Activated CD8-positive, alpha-beta memory T cell treated with anti-CD3 and anti-CD28 coated beads, Interleukin-2, amount 10 ng/mL, durations not matched to agents 7 days and 5 days (primary cell): Measurements from ENCODE around the gene RBBP8NL. TPM values are rescaled to one million over a fixed set of nuclear protein-coding genes. Genes with fewer than 3 reads are reported as not detected.

Experiments used
- ATAC-seq: fragments of 150-1000 bp; cut with Tn5 transposase; one replicate; pipeline ENCODE4 v1.10.0; 2021; ENCODE audit warnings: moderate library complexity
- CTCF ChIA-PET: fragments of 350-600 bp; sonication (Branson Sonifier 250); formaldehyde crosslinking; loops from one replicate; lab custom pipeline; 2021; ENCODE audit warnings: antibody characterized with exemption; lab: Charles Lee
- DNase-seq: peaks from one replicate; pipeline ENCODE4 v3.0.0-alpha.2; 2020
- H3K27ac Mint-ChIP-seq: one replicate; pipeline ENCODE4 v1.8.0; 2021; ENCODE audit warnings: mild to moderate bottlenecking, mixed read lengths
- H3K27me3 Mint-ChIP-seq: one replicate; pipeline ENCODE4 v1.8.0; 2021; ENCODE audit warnings: mixed read lengths
- H3K36me3 Mint-ChIP-seq: one replicate; pipeline ENCODE4 v1.8.0; 2021; ENCODE audit warnings: mild to moderate bottlenecking, mixed read lengths
- H3K4me1 Mint-ChIP-seq: one replicate; pipeline ENCODE4 v1.8.0; 2021; ENCODE audit warnings: mixed read lengths
- H3K4me3 Mint-ChIP-seq: one replicate; pipeline ENCODE4 v1.8.0; 2021; ENCODE audit warnings: mild to moderate bottlenecking, moderate library complexity, mixed read lengths
- H3K9me3 Mint-ChIP-seq: one replicate; pipeline ENCODE4 v1.8.0; 2022; ENCODE audit warnings: low read depth, mixed read lengths
- total RNA-seq, 2 experiments: library from RNA; stranded (reverse); gene quantifications; one replicate each; pipeline ENCODE4 v1.2.3, GENCODE V29; 2021

The RBBP8NL gene
- total RNA-seq, 2 experiments from 2014 or later = not detected

DNA sequence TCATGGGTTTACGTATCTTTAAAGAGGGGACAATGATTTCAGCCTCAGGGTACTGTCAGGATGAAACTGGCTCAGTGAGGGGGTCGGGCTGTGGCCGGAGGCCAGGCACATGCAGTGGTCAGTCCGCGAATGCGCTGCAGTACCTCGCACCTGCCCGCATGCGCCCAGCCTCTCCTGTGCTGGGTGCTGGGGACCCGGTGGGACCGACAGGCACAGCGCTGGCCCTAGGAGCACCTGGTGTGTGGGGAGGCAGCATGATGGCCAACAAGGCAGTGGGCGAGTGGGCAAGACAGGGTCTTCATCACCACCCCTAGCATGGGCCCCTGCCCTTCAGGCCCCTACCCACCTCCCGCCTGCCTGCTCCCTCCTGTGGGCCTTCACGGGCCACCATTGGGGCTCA lies 19.3 kb downstream of the RBBP8NL start:
- Mint-ChIP-seq H3K9me3 (no peaks in the 10 kb centered on the region), H3K4me1 (peaks cover 27% of the 10 kb centered on the region), H3K27me3 (peaks cover 4% of the 10 kb centered on the region), H3K4me3 (peak overlapping the region; percentile 79), H3K27ac (peak overlapping the region; percentile 90), H3K36me3 (no peaks in the 10 kb centered on the region)
- no peak for ATAC-seq
- no peak for DNase-seq
- CTCF ChIA-PET = interaction anchor here (1.1 to 2.7 kb wide), 3 partner anchors 8 to 209 kb away, joined by 3 to 24 read pairs (median 3); no protein-coding TSS in a partner anchor

DNA sequence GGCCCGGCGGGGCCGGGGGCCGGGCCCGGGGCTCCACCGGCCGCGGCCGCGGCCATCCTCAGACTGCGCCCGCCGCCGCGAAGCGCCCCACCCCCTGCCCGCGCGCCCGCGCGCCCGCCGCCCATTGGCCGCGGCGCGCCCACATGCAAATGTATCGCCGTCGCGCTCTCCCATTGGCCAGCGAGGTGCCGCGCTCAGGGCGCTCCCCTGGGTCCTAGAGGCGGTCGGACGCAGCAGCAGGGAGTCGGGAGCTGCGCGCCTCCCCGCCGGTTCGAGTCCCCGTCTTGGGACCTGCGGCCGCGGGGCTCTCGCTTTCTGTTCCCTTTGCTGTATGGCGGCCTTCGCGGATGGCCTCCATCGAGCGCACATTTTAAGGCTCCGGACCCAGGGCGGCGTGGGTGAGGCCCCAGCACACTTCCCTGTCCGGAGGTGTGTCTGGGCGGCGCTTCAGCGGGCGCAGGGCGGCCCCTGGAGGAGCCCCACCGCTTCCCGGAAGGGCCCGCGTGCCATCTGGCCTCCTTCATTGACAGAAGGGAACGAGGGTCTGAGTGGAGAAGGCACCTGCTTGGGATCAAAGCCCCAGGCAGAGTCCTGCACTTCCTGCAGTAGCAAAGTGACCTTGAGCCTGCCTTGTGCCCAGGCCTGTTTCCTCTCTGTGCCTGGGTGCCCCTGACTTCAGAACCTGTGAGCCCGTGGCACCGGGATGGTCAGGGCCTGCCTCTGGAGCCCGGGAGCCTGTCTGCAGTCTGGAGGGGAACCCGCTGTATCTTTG lies 19.9 kb downstream of the RBBP8NL start, which contains the start of gene CABLES2:
Gene CABLES2 (minus strand): TSS at position 65 of the 772 bp plus-strand sequence. CDS start 9 bp downstream, at position 56.
- peak within 1 kb of the TSS; percentile 90 for H3K27ac Mint-ChIP-seq
- H3K4me1 Mint-ChIP-seq = peaks cover 27% of the 10 kb centered on the region
- no peaks in the 10 kb centered on the region for H3K36me3 Mint-ChIP-seq
- H3K4me3 Mint-ChIP-seq = peak within 1 kb of the TSS; percentile 79
- ATAC-seq (peak; percentile 93), DNase-seq (peak; percentile 95)
- no peaks in the 10 kb centered on the region for H3K9me3 Mint-ChIP-seq
- CTCF ChIA-PET = no interaction called here
- peaks cover 4% of the 10 kb centered on the region for H3K27me3 Mint-ChIP-seq

DNA sequence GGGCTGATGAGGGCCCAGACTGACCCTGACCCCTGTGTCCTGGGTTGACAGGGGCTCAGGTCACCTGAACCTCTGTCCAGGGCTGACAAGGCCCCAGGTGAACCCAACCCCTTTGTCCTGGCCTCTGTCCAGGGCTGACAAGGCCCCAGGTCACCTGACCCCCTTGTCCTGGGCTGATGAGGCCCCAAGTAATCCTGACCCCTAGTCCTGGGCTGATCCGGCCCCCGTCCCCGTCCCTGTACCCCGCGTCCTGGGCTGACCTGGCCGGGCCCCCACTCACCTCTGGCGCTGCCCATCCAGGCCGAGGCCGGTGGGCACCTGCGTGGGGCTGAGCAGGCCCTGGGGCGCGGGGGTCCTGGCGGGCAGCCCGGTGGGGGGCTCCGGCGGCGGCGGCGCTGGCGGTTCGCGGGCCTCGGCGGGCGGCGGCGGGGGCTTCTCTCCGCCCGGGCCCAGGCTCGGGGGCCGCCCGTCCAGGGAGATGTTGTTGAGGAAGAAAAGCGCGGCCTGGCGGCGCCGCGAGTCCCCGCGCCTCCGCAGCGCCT lies 20.6 kb downstream of the RBBP8NL start:
- peak; percentile 2 for ATAC-seq
- CTCF ChIA-PET = no interaction called here

DNA sequence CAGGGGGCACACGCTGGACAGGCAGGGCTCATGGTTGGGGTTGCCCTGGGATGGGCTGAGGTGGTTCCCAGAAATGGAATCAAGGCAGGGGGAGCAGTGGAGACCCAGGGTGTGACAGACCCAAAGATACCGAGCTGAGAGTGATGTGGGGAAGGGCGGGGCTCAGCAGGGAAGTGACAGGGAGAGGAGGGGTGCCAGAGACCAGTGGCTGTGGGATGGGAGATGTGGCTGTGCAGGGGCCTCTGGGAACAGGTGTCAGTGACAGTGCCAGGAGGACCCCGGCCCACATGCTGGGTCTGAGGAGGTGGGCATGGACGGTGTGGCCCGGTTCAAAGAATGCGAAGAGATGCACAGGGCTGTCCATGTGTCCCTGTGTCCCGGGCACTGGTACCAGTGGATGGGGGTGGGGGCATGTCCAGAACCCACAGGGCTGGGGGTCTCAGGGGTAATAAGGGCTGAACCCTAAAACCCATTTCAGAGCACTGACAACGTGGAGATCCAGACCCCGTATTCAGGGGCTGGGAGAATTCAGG lies 21.3 kb downstream of the RBBP8NL start:
- Mint-ChIP-seq H3K27ac (peak overlapping the region; percentile 63), H3K4me3 (peak overlapping the region; percentile 71), H3K4me1 (peaks cover 27% of the 10 kb centered on the region), H3K36me3 (peaks cover 1% of the 10 kb centered on the region), H3K27me3 (peaks cover 4% of the 10 kb centered on the region), H3K9me3 (no peaks in the 10 kb centered on the region)
- ATAC-seq (no peak), DNase-seq (no peak)
- CTCF ChIA-PET = interaction anchor here (1.0 kb wide), 1 partner anchor 23 kb away, joined by 3 read pairs; no protein-coding TSS in a partner anchor

More for the DNA sequence above, 20.6 kb downstream of the RBBP8NL start:
- Mint-ChIP-seq H3K36me3 (peaks cover 1% of the 10 kb centered on the region), H3K4me3 (peak overlapping the region; percentile 71), H3K27me3 (peaks cover 4% of the 10 kb centered on the region), H3K4me1 (peaks cover 27% of the 10 kb centered on the region), H3K27ac (peak overlapping the region; percentile 40), H3K9me3 (no peaks in the 10 kb centered on the region)
- no peak for DNase-seq

DNA sequence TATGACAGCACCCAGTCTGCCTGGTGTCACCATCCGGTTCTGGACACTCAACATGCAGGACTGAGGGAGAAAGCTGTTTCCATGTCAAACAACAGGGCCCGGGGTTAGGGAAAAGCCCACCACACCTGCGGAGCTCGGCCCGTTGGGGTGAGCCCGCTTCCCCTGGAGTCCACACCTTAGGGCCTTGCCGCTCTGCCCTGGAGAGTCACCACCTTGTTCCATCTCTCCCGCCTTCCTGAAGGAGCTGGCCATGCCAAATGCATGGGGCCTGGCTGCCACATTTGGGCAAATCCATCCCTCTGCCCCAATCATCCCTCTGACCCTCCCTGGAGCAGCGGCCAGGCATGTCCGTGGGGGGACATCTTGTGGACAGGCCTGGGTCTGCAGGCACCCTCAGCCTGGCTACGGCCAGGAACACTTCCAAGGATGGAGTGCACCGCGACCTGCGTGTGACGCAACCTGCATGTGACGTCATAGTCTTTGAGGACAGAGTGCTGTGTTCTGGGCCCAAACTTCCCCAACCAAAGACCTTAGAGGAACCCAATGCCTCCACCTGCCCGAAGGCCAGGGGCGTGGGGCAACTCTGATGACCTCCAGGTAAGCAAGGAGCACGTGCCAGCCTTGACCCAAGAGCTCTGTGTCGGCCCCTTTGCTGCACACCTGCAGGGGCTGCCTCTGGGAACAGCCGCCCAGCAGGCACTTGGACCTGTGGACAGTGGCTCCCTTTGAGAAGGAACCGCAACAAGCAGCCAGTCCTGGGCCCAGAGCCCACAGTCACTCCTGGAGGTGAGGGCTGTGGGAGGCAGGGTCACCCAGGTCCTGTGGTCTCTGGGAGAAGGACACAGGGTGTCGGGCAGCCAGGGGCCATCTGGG lies 22.0 kb downstream of the RBBP8NL start:
- DNase-seq (no peak), ATAC-seq (no peak)
- Mint-ChIP-seq H3K9me3 (no peaks in the 10 kb centered on the region), H3K27ac (peak overlapping the region; percentile 63), H3K4me1 (peaks cover 27% of the 10 kb centered on the region), H3K4me3 (peak overlapping the region; percentile 71), H3K36me3 (peaks cover 4% of the 10 kb centered on the region), H3K27me3 (peaks cover 4% of the 10 kb centered on the region)
- CTCF ChIA-PET = interaction anchor here (1.0 kb wide), 1 partner anchor 22 kb away, joined by 3 read pairs; no protein-coding TSS in a partner anchor

DNA sequence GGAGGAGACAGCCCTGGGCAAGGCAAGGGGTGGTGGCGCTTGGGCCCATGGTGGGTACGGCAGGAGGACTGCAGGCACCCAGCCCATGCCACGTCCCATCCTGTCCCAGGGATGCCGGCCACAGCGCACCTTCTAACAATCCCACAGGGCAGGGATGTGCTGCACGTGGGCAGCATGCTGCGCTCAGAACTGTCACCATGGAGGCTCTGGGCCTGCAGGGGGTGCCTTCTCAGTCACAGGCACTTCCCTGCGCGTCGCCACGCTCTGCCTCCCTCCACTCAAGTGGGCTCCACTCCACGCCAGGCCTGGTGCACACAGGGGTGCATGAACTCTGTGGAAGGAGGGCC lies 22.6 kb downstream of the RBBP8NL start:
- peaks cover 22% of the 10 kb centered on the region for H3K4me1 Mint-ChIP-seq
- no peak overlapping the region for H3K4me3 Mint-ChIP-seq
- ATAC-seq = no peak
- peaks cover 4% of the 10 kb centered on the region for H3K27me3 Mint-ChIP-seq
- CTCF ChIA-PET = no interaction called here
- peaks cover 5% of the 10 kb centered on the region for H3K36me3 Mint-ChIP-seq
- H3K9me3 Mint-ChIP-seq = no peaks in the 10 kb centered on the region
- no peak overlapping the region for H3K27ac Mint-ChIP-seq
- DNase-seq = no peak

DNA sequence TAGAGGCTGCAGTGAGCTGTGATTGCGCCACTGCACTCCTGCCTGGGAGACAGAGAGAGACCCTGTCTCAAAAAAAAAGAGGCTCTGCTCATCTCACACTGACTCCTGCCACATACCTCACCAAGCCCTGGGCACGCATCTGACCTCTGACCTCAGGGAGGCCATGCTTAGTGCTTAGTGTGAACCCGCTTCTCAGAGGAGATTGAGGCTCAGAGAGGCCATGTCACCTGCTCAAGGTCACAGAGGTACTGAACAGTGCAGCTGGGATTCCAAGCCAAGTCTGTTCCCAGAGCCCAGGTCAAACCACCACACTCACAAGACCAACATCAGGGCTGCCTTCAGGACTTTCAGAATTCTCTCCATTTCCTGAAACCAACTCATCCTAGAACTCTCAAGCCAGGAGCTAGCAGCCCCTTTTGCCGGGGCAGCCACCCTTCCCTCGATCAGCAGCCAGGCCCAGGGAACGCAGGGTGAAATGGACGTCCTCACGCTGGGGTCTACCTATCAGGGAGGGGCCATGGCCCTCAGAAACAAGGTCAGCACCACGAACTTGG lies 23.1 kb downstream of the RBBP8NL start:
- CTCF ChIA-PET = no interaction called here
- H3K27ac Mint-ChIP-seq = no peak overlapping the region
- DNase-seq (no peak), ATAC-seq (no peak)
- H3K9me3 Mint-ChIP-seq = no peaks in the 10 kb centered on the region
- H3K27me3 Mint-ChIP-seq = no peaks in the 10 kb centered on the region
- H3K36me3 Mint-ChIP-seq = peaks cover 6% of the 10 kb centered on the region
- H3K4me1 Mint-ChIP-seq = peaks cover 22% of the 10 kb centered on the region
- no peak overlapping the region for H3K4me3 Mint-ChIP-seq

DNA sequence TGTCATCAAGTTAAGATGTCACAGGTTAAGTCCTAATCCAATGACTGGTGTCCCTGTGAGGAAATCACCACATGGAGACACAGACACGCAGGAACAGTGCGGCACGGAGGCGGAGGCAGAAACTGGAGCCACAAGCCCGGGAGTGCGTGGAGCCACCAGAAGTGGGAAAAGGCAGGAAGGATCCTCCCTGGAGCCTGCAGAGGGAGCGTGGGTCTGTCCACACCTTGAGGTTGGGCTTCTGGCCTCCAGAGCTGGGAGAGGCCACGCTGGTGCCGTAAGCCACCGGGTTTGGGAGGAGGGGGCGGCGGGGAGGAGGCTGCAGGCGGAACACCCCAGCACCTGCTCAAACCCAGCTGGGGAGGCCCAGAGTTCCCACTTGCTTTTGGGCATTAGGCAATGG lies 24.0 kb downstream of the RBBP8NL start:
- CTCF ChIA-PET = no interaction called here
- no peaks in the 10 kb centered on the region for H3K9me3 Mint-ChIP-seq
- ATAC-seq (no peak), DNase-seq (no peak)
- no peak overlapping the region for H3K4me3 Mint-ChIP-seq
- H3K27me3 Mint-ChIP-seq = no peaks in the 10 kb centered on the region
- H3K36me3 Mint-ChIP-seq = peaks cover 6% of the 10 kb centered on the region
- no peak overlapping the region for H3K27ac Mint-ChIP-seq
- peaks cover 22% of the 10 kb centered on the region for H3K4me1 Mint-ChIP-seq

DNA sequence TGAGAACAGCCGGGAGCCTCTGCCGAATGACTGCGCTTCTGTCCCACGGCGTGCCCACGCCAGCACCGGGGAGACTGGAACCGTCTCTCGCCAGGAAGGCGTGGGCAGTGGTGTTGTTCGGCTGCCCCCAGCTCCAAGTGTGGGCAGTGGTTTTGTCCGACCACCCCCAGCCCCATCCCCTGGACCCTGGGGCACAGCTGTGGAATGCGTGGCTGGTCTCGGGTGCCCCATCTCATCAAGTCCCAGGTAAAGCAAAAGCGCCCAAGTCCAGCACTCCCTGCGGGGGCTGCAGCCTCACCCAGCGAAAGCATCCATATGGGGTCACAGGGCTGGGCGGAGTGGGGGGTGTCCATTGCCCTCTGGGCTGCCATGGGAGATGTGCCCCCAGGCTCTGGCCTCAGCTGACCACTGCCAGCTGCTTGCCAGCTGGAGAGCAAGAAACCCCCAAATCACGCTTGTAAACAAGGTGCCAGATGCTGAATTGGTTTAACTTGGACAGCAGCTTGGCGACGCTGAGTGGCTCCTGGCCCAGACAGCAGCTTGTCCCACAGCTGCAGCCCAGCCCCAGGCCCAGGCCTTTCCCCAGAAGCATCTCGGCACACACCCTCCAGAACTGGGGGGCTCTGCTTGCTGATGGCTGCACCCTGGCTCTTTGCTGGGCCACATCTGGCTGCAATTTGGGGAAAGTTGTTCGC lies 24.7 kb downstream of the RBBP8NL start:
- no peak for ATAC-seq
- Mint-ChIP-seq H3K4me1 (peaks cover 18% of the 10 kb centered on the region), H3K27ac (no peak overlapping the region), H3K36me3 (peaks cover 12% of the 10 kb centered on the region), H3K27me3 (no peaks in the 10 kb centered on the region), H3K9me3 (peaks cover 6% of the 10 kb centered on the region), H3K4me3 (no peak overlapping the region)
- DNase-seq = no peak
- CTCF ChIA-PET = interaction anchor here (1.4 kb wide), 1 partner anchor 102 kb away, joined by 4 read pairs; no protein-coding TSS in a partner anchor

DNA sequence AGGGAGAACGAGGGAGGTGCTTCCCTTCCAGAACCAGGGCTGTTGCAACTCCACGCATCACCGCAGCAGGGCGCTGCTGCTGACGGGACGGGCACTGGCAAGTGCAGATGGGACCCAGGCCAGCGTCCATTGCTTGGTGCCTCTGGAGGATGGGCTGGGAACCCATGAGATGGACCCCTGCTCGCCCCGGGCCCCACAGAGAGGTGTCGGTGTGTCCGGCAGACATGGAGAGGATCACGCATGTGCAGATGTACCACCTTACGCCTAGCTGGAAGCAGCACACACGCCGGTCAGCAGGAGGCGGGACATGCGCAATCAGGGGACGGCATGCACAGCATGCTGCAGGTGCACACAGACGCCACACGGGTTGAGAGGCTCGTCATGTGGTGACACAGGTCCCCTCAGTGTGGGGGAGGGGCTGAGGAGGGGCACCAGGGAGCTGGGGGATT lies 26.0 kb downstream of the RBBP8NL start:
- peaks cover 7% of the 10 kb centered on the region for H3K9me3 Mint-ChIP-seq
- CTCF ChIA-PET = interaction anchor here (1.4 kb wide), 1 partner anchor 100 kb away, joined by 4 read pairs; no protein-coding TSS in a partner anchor

DNA sequence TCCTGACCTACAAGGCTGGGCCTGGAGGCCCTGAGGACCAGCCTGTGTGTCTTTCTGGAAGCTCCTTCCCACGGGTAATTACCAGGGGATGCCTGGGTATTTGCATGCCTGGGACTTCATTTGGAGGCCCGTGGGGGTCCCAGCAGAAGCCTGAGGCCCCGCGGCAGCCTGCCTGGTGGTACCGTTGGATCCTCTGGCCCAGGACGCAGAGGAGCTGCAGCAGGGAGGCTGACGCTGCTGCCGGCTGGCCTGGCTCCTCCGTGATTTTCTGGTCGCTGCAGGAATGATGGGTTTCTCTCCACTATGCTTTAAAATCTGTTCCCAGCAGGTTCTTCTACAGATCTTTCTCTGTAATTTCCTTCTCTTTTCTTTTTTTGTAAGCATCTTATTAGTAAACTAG lies 26.8 kb downstream of the RBBP8NL start:
- DNase-seq (no peak), ATAC-seq (no peak)
- Mint-ChIP-seq H3K4me1 (peaks cover 8% of the 10 kb centered on the region), H3K27me3 (no peaks in the 10 kb centered on the region), H3K36me3 (peaks cover 13% of the 10 kb centered on the region), H3K9me3 (peaks cover 7% of the 10 kb centered on the region), H3K27ac (no peak overlapping the region), H3K4me3 (no peak overlapping the region)
- CTCF ChIA-PET = interaction anchor here (1.6 kb wide), 1 partner anchor 8 kb away, joined by 3 read pairs; no protein-coding TSS in a partner anchor

More for the DNA sequence above, 26.0 kb downstream of the RBBP8NL start:
- ATAC-seq (no peak), DNase-seq (no peak)
- H3K4me3 Mint-ChIP-seq = no peak overlapping the region
- peaks cover 15% of the 10 kb centered on the region for H3K4me1 Mint-ChIP-seq
- no peaks in the 10 kb centered on the region for H3K27me3 Mint-ChIP-seq
- peaks cover 13% of the 10 kb centered on the region for H3K36me3 Mint-ChIP-seq
- H3K27ac Mint-ChIP-seq = no peak overlapping the region

DNA sequence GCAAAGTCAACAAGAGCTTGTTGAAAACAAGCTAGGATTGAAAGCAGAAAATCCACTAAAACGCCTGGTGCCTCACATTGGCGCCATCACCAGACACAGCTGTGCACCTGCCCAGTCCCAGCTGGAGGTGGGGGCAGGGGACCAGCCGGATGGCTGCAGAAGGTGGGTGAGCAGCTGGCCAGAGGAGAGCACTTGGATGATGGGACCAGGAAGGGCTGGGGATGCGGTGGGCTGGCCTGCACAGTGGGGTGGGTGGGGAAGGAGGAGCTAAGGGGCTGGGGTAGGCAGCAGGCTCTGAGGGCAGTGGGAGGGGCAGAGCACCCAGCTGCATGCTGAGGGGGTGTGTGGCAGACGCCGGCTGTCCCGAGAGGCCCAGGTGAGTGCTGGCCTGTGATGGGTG lies 27.3 kb downstream of the RBBP8NL start:
- no peak overlapping the region for H3K4me3 Mint-ChIP-seq
- no peaks in the 10 kb centered on the region for H3K27me3 Mint-ChIP-seq
- ATAC-seq (no peak), DNase-seq (no peak)
- peaks cover 7% of the 10 kb centered on the region for H3K9me3 Mint-ChIP-seq
- H3K4me1 Mint-ChIP-seq = peaks cover 3% of the 10 kb centered on the region
- CTCF ChIA-PET = interaction anchor here (1.6 kb wide), 1 partner anchor 9 kb away, joined by 3 read pairs; no protein-coding TSS in a partner anchor
- H3K27ac Mint-ChIP-seq = no peak overlapping the region
- H3K36me3 Mint-ChIP-seq = peaks cover 13% of the 10 kb centered on the region
